Left lung (tissue), 10 donors: ENCODE data around the gene HTR1B. TPM values are rescaled to one million over a fixed set of nuclear protein-coding genes. Genes with fewer than 3 reads are reported as not detected.

Experiments used
- ATAC-seq: fragments of 200-7000 bp; cut with Tn5 transposase; one replicate; pipeline ENCODE4 v1.9.1; 2020; ENCODE audit warnings: moderate library complexity
- DNase-seq, 4 donors: peaks; one replicate each; pipeline ENCODE4 v3.0.0-alpha.2; 2013 to 2020
- H3K27ac ChIP-seq, 2 donors: fragments of 200-600 bp; sonication (generic) in 1 of 2; one replicate each; pipeline versions ENCODE4 v1.5.0 to v1.8.0; 2020 to 2021
- H3K27me3 ChIP-seq, 2 donors: fragments of 200-600 bp; sonication (generic) in 1 of 2; one replicate each; pipeline versions ENCODE4 v1.5.0 to v1.8.0; 2020 to 2021
- H3K36me3 ChIP-seq, 2 donors: fragments of 200-600 bp; sonication (generic) in 1 of 2; one replicate each; pipeline versions ENCODE4 v1.5.0 to v1.8.0; 2020 to 2021
- H3K4me1 ChIP-seq, 2 donors: fragments of 200-600 bp; one replicate each; pipeline ENCODE4 v1.8.0; 2021
- H3K4me3 ChIP-seq, 2 donors: fragments of 200-600 bp; sonication (generic) in 1 of 2; one replicate each; pipeline versions ENCODE4 v1.5.0 to v1.8.0; 2020 to 2021; ENCODE audit warnings: mild to moderate bottlenecking in 1 of 2
- H3K9me3 ChIP-seq, 2 donors: fragments of 200-600 bp; sonication (generic) in 1 of 2; one replicate each; pipeline versions ENCODE4 v1.5.0 to v1.8.0; 2020 to 2021
- intact Hi-C, 2 donors: fragments of 100-400 bp; cut with DNase I; formaldehyde crosslinking; loops; one replicate each; pipeline versions ENCODE4 v1.11.2 to v1.14.2; 2022
- polyA plus RNA-seq, 6 donors: library from polyadenylated mRNA; unstranded; fragments of 120-200 nt; gene quantifications; one replicate each; pipeline ENCODE4 v1.2.1, GENCODE V29; 2013; ENCODE audit not compliant: insufficient read length in 6 of 6
- total RNA-seq, 2 donors: library from RNA; stranded (reverse); fragmentation: NEBNext Ultra II Directional; extraction: Animal tissue kit (Norgen Biotek cat#: 25700); gene quantifications; one replicate each; pipeline ENCODE4 v1.2.1, GENCODE V29; 2021
- TF ChIP-seq, protein P1 (sequence below), 2 donors: fragments of 200-600 bp; sonication (generic) in 1 of 2; IDR thresholded peaks; one replicate each; pipeline versions ENCODE4 v1.5.0 to v1.8.0; 2021; ENCODE audit warnings: antibody characterized with exemption in 2 of 2
- donor health status: DM: no; HTN: yes; CAD: no.
- donor health status: DM: no; HTN: no; CAD: no.

Gene HTR1B
- total and polyA plus RNA-seq, 8 donors: 0.08 to 0.65 (median 0.16) TPM; not detected in 3

- Histone ChIP-seq H3K36me3 (no peaks in the 10 kb centered on the region), H3K27me3 (peaks cover 2 to 9% of the 10 kb centered on the region in 2 donors), H3K4me3 (no peak overlapping the region), H3K4me1 (no peaks in the 10 kb centered on the region), H3K27ac (no peak overlapping the region), H3K9me3 (no peaks in the 10 kb centered on the region)
- intact Hi-C loops: no loop called here
- TF ChIP-seq, protein P1, sequence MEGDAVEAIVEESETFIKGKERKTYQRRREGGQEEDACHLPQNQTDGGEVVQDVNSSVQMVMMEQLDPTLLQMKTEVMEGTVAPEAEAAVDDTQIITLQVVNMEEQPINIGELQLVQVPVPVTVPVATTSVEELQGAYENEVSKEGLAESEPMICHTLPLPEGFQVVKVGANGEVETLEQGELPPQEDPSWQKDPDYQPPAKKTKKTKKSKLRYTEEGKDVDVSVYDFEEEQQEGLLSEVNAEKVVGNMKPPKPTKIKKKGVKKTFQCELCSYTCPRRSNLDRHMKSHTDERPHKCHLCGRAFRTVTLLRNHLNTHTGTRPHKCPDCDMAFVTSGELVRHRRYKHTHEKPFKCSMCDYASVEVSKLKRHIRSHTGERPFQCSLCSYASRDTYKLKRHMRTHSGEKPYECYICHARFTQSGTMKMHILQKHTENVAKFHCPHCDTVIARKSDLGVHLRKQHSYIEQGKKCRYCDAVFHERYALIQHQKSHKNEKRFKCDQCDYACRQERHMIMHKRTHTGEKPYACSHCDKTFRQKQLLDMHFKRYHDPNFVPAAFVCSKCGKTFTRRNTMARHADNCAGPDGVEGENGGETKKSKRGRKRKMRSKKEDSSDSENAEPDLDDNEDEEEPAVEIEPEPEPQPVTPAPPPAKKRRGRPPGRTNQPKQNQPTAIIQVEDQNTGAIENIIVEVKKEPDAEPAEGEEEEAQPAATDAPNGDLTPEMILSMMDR (IDR thresholded peaks at IDR 0.05): no peak
- no peak for DNase-seq
- ATAC-seq: peak; percentile 38
Observed at GRCh38 chr6:77456531-77457248, 6.6 kb downstream of the HTR1B start.

- H3K36me3 ChIP-seq: no peaks in the 10 kb centered on the region
- no peaks in the 10 kb centered on the region for H3K27me3 ChIP-seq
- intact Hi-C loops: no loop called here
- H3K27ac ChIP-seq: no peak overlapping the region
- ATAC-seq (no peak), DNase-seq (no peak)
- H3K9me3 ChIP-seq: no peaks in the 10 kb centered on the region
- no peaks in the 10 kb centered on the region for H3K4me1 ChIP-seq
- H3K4me3 ChIP-seq: no peak overlapping the region
- TF ChIP-seq, protein P1 (IDR thresholded peaks at IDR 0.05): no peak
Observed at GRCh38 chr6:77455271-77455670, 8.0 kb downstream of the HTR1B start.

DNA sequence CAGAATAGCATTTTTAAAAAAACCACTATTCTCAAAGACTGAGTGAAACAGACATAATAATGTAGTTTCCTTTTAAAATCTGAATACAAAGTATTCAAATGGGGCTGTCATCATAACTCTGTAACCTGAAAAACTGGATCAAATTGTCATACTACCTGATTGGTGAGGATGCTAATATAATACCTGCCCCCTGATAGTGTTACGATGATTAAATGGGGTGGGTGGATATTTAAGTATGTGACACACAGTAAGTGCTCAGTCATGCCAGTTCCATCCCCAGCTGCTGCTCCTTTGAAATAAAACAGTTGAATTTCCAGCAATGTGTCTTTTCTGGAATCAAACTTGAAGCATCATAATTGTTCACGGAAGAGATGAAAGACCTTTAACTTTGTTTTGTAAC, 8.9 kb downstream of the HTR1B start:
- no peaks in the 10 kb centered on the region for H3K9me3 ChIP-seq
- intact Hi-C loops: no loop called here
- no peaks in the 10 kb centered on the region for H3K27me3 ChIP-seq
- no peak overlapping the region for H3K27ac ChIP-seq
- ATAC-seq (no peak), DNase-seq (no peak)
- H3K36me3 ChIP-seq: no peaks in the 10 kb centered on the region
- H3K4me1 ChIP-seq: no peaks in the 10 kb centered on the region
- TF ChIP-seq, protein P1 (IDR thresholded peaks at IDR 0.05): no peak
- no peak overlapping the region for H3K4me3 ChIP-seq

GRCh38 chr6:77451466-77451865, 11.8 kb downstream of the HTR1B start:
- ATAC-seq (no peak), DNase-seq (no peak)
- Histone ChIP-seq H3K27me3 (no peaks in the 10 kb centered on the region), H3K4me1 (no peaks in the 10 kb centered on the region), H3K4me3 (no peak overlapping the region), H3K27ac (no peak overlapping the region), H3K9me3 (no peaks in the 10 kb centered on the region), H3K36me3 (no peaks in the 10 kb centered on the region)
- intact Hi-C loops: no loop called here
- TF ChIP-seq, protein P1 (IDR thresholded peaks at IDR 0.05): no peak

DNA sequence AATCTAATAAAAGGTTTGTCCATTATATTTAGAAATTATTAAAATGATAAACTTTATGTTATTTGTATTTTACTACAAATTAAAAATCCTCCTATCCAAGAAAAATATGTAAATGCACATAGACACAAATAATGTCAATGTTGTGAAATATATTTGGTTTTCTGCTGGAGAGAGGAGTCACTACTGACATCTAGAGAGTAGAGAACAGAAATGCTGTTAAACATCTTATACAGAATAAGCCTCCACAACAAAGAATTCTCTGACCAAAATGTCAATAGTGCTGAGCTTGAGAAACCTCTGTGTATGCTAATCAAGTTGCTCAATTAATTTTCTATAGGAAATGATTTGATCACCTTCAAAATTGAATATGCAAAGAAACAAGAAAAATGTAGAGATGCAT, 12.4 kb downstream of the HTR1B start:
- Histone ChIP-seq H3K36me3 (no peaks in the 10 kb centered on the region), H3K27me3 (no peaks in the 10 kb centered on the region), H3K4me3 (no peak overlapping the region), H3K4me1 (no peaks in the 10 kb centered on the region), H3K9me3 (no peaks in the 10 kb centered on the region), H3K27ac (no peak overlapping the region)
- ATAC-seq (no peak), DNase-seq (no peak)
- intact Hi-C loops: no loop called here
- TF ChIP-seq, protein P1 (IDR thresholded peaks at IDR 0.05): no peak
